Gastroesophageal sphincter (tissue), 4 donors: ENCODE data around the gene SLC24A3. TPM values are rescaled to one million over a fixed set of nuclear protein-coding genes. Genes with fewer than 3 reads are reported as not detected.

Experiments used
- ATAC-seq: fragments of 150-250 bp; one replicate; pipeline ENCODE4 v1.9.1; 2016; ENCODE audit warnings: mild to moderate bottlenecking, moderate library complexity
- H3K27ac ChIP-seq, 4 donors: fragments of 200-600 bp; sonication (generic) in 3 of 4; 1 replicate in 3 of 4; 2 replicates in 1 of 4; pipeline ENCODE4 v1.5.1; 2016 to 2019
- H3K27me3 ChIP-seq: fragments of 200-600 bp; sonication (generic); one replicate; pipeline ENCODE4 v1.5.1; 2019
- H3K36me3 ChIP-seq, 2 donors: fragments of 200-600 bp; sonication (generic); one replicate each; pipeline ENCODE4 v1.5.1; 2019; ENCODE audit warnings: control low read depth in 1 of 2
- H3K4me1 ChIP-seq, 3 donors: fragments of 200-600 bp; sonication (generic); 1 replicate in 2 of 3; 2 replicates in 1 of 3; pipeline ENCODE4 v1.5.1; 2016 to 2019; ENCODE audit warnings: control low read depth in 2 of 3
- H3K4me3 ChIP-seq, 2 donors: fragments of 200-600 bp; sonication (generic); one replicate each; pipeline ENCODE4 v1.5.1; 2019; ENCODE audit warnings: mild to moderate bottlenecking in 1 of 2, moderate library complexity in 1 of 2
- H3K9me3 ChIP-seq, 3 donors: fragments of 200-600 bp; sonication (generic); one replicate each; pipeline ENCODE4 v1.5.1; 2017 to 2019; ENCODE audit warnings: control low read depth in 2 of 3
- EP300 ChIP-seq: sonication (generic); formaldehyde crosslinking; IDR thresholded peaks from one replicate; pipeline ENCODE4 v1.6.1; 2017; ENCODE audit warnings: antibody characterized with exemption, mild to moderate bottlenecking
- POLR2A ChIP-seq, 2 donors: fragments of 450-650 bp; IDR thresholded peaks; one replicate each; pipeline ENCODE4 v1.6.1; 2017; ENCODE audit warnings: antibody characterized with exemption in 2 of 2, mild to moderate bottlenecking in 2 of 2, moderate library complexity in 1 of 2
- POLR2AphosphoS5 ChIP-seq: sonication (generic); formaldehyde crosslinking; IDR thresholded peaks from one replicate; pipeline ENCODE4 v1.6.1; 2017; ENCODE audit warnings: antibody characterized with exemption
- WGBS, 2 donors: methylation state at CpG; one replicate each; pipeline ENCODE4 v1.1.5; 2018; ENCODE audit warnings: low coverage in 1 of 2; 5-methylcytosine and 5-hydroxymethylcytosine counted together
- total RNA-seq, 4 donors: library from RNA; depleted of rRNA; stranded (reverse); fragments of >200 nt; gene quantifications; one replicate each; pipeline ENCODE4 v1.1.0, GENCODE V29; 2016
- TF ChIP-seq, protein P1 (sequence below), 4 experiments: fragments of 200-600 bp in 2 of 4; fragments of 450-650 bp in 2 of 4; sonication (generic) in 1 of 4; IDR thresholded peaks; one replicate each; pipeline ENCODE4 v1.5.1; 2017 to 2019; ENCODE audit warnings: antibody characterized with exemption in 4 of 4, mild to moderate bottlenecking in 2 of 4, moderate library complexity in 2 of 4

SLC24A3 gene
- total RNA-seq, 4 donors from 2014 or later = 2.7 to 13.5 (median 5.5) TPM

DNA sequence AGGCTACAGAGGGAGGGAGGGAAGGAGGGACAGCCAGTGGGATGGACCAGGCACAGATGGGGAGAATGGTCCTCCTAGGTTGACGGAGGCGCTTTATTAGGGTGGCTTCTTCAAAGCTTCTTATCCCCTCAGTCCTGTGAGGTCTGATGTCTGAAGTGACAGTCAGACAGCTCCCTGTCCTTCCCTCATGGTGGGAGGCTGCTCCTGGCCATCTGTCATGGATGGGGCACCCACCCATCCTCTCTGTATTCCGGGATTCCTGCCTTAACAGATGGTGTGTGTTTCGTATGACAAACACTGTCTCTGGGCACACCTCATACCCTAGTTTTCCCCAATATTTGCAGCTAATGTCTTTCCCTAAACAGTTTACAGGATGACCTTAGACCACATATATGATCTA, 553.5 kb downstream of the SLC24A3 start:
- Histone ChIP-seq H3K4me3 (no peak overlapping the region), H3K9me3 (no peaks in the 10 kb centered on the region), H3K27me3 (no peaks in the 10 kb centered on the region), H3K4me1 (peaks cover 0 to 24% (median 2%) of the 10 kb centered on the region in 3 donors), H3K27ac (no peak overlapping the region), H3K36me3 (peaks cover 0 to 5% of the 10 kb centered on the region in 2 donors)
- 92 to 96% methylated on average over 2 to 4 of the region's 4 CpGs for WGBS, 2 donors
- ATAC-seq = no peak
- TF ChIP-seq POLR2A (IDR thresholded peaks at IDR 0.05) (no peak), POLR2AphosphoS5 (no peak), EP300 (no peak)
- TF ChIP-seq, protein P1, sequence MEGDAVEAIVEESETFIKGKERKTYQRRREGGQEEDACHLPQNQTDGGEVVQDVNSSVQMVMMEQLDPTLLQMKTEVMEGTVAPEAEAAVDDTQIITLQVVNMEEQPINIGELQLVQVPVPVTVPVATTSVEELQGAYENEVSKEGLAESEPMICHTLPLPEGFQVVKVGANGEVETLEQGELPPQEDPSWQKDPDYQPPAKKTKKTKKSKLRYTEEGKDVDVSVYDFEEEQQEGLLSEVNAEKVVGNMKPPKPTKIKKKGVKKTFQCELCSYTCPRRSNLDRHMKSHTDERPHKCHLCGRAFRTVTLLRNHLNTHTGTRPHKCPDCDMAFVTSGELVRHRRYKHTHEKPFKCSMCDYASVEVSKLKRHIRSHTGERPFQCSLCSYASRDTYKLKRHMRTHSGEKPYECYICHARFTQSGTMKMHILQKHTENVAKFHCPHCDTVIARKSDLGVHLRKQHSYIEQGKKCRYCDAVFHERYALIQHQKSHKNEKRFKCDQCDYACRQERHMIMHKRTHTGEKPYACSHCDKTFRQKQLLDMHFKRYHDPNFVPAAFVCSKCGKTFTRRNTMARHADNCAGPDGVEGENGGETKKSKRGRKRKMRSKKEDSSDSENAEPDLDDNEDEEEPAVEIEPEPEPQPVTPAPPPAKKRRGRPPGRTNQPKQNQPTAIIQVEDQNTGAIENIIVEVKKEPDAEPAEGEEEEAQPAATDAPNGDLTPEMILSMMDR (IDR thresholded peaks at IDR 0.05) = no peak

DNA sequence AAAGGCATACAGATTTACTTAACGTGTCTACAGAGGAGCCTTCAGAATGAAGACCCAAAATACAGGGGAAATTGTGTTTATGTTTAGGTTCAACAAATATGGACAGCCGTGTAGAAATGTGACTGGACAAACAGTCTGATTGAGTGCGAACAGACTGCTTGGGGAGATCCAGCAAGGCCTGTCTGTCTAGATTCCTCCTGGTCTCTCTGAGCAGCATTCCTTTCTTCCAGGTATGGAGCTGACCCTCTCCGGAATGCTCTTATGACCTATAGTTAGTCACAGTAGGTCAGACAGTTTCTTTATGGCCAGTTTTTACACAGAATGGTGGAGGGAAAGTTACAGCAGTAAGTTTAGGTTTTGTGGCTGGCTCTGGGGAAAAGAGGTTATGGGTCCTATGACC, 554.6 kb downstream of the SLC24A3 start:
- no peak for ATAC-seq
- Histone ChIP-seq H3K4me1 (peaks cover 0 to 13% (median 2%) of the 10 kb centered on the region in 3 donors), H3K9me3 (no peaks in the 10 kb centered on the region), H3K27ac (no peak overlapping the region), H3K36me3 (peaks cover 0 to 5% of the 10 kb centered on the region in 2 donors), H3K4me3 (no peak overlapping the region), H3K27me3 (no peaks in the 10 kb centered on the region)
- WGBS, 2 donors = 0 to 81% methylated on average over 1 to 4 of the region's 4 CpGs
- TF ChIP-seq POLR2A (IDR thresholded peaks at IDR 0.05) (no peak), POLR2AphosphoS5 (no peak), EP300 (no peak)
- TF ChIP-seq, protein P1 (IDR thresholded peaks at IDR 0.05) = no peak

DNA sequence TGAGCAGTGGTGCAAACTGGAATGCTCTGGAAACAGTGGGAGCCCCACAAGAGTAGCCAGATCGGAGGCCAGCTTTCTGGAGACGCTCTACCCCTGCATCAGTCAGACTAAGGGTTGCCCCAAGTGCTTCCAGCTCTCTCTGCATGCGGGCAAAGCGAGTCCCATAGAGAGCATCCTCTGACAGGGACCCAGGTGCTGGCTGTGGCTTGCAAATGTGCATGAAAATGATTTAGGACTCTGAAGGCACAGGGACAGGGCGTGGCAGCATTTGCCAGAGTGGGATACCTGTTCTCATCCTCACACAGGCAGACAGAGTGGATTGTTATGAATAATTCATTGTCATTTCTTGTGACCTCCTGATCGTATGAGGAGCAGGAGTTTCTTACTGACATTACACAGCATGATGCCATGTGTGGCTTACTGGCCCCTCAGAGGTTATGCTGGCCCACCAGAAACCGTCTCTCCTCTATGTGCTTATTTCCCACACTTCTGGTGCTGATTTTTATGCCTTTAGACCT, 555.9 kb downstream of the SLC24A3 start:
- 89 to 93% methylated on average over 3 to 4 of the region's 7 CpGs for WGBS, 2 donors
- no peak for TF ChIP-seq EP300
- TF ChIP-seq POLR2AphosphoS5 = no peak
- no peak for TF ChIP-seq POLR2A (IDR thresholded peaks at IDR 0.05)
- TF ChIP-seq, protein P1 (IDR thresholded peaks at IDR 0.05) = no peak
- Histone ChIP-seq H3K27me3 (no peaks in the 10 kb centered on the region), H3K27ac (no peak overlapping the region), H3K4me3 (no peak overlapping the region), H3K36me3 (peaks cover 0 to 10% of the 10 kb centered on the region in 2 donors), H3K9me3 (no peaks in the 10 kb centered on the region), H3K4me1 (peaks cover 0 to 11% (median 2%) of the 10 kb centered on the region in 3 donors)
- no peak for ATAC-seq

DNA sequence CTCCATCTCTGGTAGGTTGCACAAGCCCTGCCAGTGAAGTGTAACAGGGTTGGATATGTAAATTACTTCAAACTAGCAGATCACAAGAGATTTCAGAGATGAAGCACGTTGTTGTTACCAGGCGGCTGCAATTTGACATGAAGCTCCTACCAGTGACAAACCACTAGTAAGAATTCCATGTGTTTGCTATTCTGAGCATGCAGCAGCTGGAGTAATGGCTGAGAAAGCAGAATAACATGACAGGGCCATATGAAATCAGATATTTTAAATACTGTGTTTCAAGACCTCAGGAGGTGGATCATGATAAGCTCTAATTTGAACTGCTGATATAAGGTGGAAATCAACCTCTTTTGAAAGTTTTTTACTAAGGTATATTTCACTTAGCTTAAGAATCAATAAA, 557.1 kb downstream of the SLC24A3 start:
- ATAC-seq = no peak
- 14 to 79% methylated on average over 1 to 2 of the region's 2 CpGs for WGBS, 2 donors
- Histone ChIP-seq H3K4me3 (no peak overlapping the region), H3K36me3 (peaks cover 0 to 10% of the 10 kb centered on the region in 2 donors), H3K27ac (no peak overlapping the region), H3K9me3 (no peaks in the 10 kb centered on the region), H3K27me3 (no peaks in the 10 kb centered on the region), H3K4me1 (peaks cover 0 to 16% (median 0%) of the 10 kb centered on the region in 3 donors)
- TF ChIP-seq POLR2AphosphoS5 (no peak), POLR2A (IDR thresholded peaks at IDR 0.05) (no peak)

DNA sequence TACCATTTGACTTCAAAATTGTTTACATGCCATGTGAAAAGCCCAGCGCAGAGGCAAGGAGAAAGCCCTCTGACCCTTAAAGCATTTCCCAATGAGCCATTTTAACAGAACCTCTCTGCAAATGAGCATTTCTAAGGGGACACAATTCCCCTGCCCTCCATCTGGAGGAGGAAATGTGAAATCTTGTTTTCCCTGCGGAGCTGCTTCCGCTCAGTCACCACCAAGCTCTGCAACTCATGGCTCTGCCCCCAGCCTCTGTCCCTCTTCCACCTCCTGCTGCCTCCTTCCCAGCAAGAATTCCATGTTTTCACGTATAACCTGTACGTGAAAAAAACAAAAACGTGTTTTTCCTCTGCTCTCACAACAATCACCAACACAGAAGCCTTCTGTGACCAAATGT, 557.9 kb downstream of the SLC24A3 start:
- ATAC-seq = no peak
- no peak overlapping the region for H3K4me3 ChIP-seq
- peaks cover 0 to 24% (median 0%) of the 10 kb centered on the region in 3 donors for H3K4me1 ChIP-seq
- no peaks in the 10 kb centered on the region for H3K9me3 ChIP-seq
- no peaks in the 10 kb centered on the region for H3K27me3 ChIP-seq
- 54 to 84% methylated on average over 4 to 6 of the region's 6 CpGs for WGBS, 2 donors
- peaks cover 0 to 10% of the 10 kb centered on the region in 2 donors for H3K36me3 ChIP-seq
- TF ChIP-seq POLR2AphosphoS5 (no peak), EP300 (no peak), POLR2A (IDR thresholded peaks at IDR 0.05) (no peak)
- TF ChIP-seq, protein P1 (IDR thresholded peaks at IDR 0.05) = no peak
- H3K27ac ChIP-seq = no peak overlapping the region
